K562 (cell line): ENCODE data around the gene CELA1. TPM values are rescaled to one million over a fixed set of nuclear protein-coding genes. Genes with fewer than 3 reads are reported as not detected.

Experiments
- CHD7 ChIP-seq: fragments of 200-600 bp; sonication (generic); IDR thresholded peaks from one replicate; pipeline ENCODE4 v1.6.1; 2012; ENCODE audit warnings: mild to moderate bottlenecking, low read depth, low read length, inconsistent platforms
- CREM ChIP-seq: IDR thresholded peaks from 2 replicates; pipeline ENCODE4 v1.6.1; 2014; ENCODE audit warnings: antibody characterized with exemption, low read depth
- FOXA1 ChIP-seq: fragments of 450-650 bp; IDR thresholded peaks from 2 replicates; pipeline ENCODE4 v1.6.1; 2016; ENCODE audit warnings: mild to moderate bottlenecking, borderline replicate concordance
- FOXP1 ChIP-seq: sonication (generic); formaldehyde crosslinking; IDR thresholded peaks from 2 replicates; pipeline ENCODE4 v1.8.0; 2022; ENCODE audit warnings: mild to moderate bottlenecking, missing genetic modification reagents
- MECOM ChIP-seq: fragments of 250-450 bp; sonication (Bioruptor Pico); IDR thresholded peaks from 2 replicates; pipeline ENCODE4 v1.8.0; 2022; ENCODE audit warnings: inconsistent platforms
- NR0B1 ChIP-seq: fragments of 450-650 bp; IDR thresholded peaks from one replicate; pipeline ENCODE4 v1.6.1; 2018; ENCODE audit warnings: mild to moderate bottlenecking, moderate library complexity; ENCODE audit not compliant: partially characterized antibody
- RBM39 ChIP-seq: fragments of 200-400 bp; formaldehyde crosslinking; optimal IDR thresholded peaks from 2 replicates; pipeline ENCODE3; 2018; ENCODE audit warnings: low read depth, low read length
- RFX7 ChIP-seq: fragments of 250-450 bp; sonication (Bioruptor Pico); IDR thresholded peaks from 2 replicates; pipeline ENCODE4 v1.5.1; 2021; ENCODE audit warnings: mild to moderate bottlenecking
- SAFB2 ChIP-seq: fragments of 200-400 bp; formaldehyde crosslinking; IDR thresholded peaks from 2 replicates; pipeline ENCODE4 v1.6.1; 2018; ENCODE audit warnings: borderline replicate concordance, low read length, low read depth, moderate library complexity; ENCODE audit not compliant: severe bottlenecking
- TCF7 ChIP-seq: sonication (generic); IDR thresholded peaks from 2 replicates; pipeline ENCODE4 v1.6.1; 2016; ENCODE audit warnings: antibody characterized with exemption, borderline replicate concordance
- TGIF2 ChIP-seq: sonication (generic); formaldehyde crosslinking; IDR thresholded peaks from 2 replicates; pipeline ENCODE4 v1.8.1; 2022; ENCODE audit warnings: mild to moderate bottlenecking, missing genetic modification reagents, moderate library complexity
- ZNF398 ChIP-seq: fragments of 250-450 bp; sonication (Bioruptor Pico); IDR thresholded peaks from 2 replicates; pipeline ENCODE4 v1.8.0; 2021; ENCODE audit warnings: moderate library complexity, mild to moderate bottlenecking, inconsistent platforms
- ZNF717 ChIP-seq: fragments of 250-450 bp; sonication (Bioruptor Pico); IDR thresholded peaks from 2 replicates; pipeline ENCODE4 v1.5.0; 2021
- polyA plus RNA-seq, 8 experiments: library from polyadenylated mRNA; depleted of rRNA in 4 of 8; stranded (reverse) in 5 of 8; unstranded in 3 of 8; fragments of >200 nt; fragmentation: Nextera tagmentation in 2 of 8; fragmentation: Illumina TruSeq in 1 of 8; extraction: Ambion mirVana in 2 of 8; extraction: Trizol in 1 of 8; gene quantifications; 2 replicates each; pipeline versions ENCODE4 v1.2.1 to v1.2.3, GENCODE V29; 2011 to 2014; ENCODE audit warnings: inconsistent platforms in 1 of 8, missing spikeins in 1 of 8
- total RNA-seq, 7 experiments: library from RNA; depleted of rRNA in 6 of 7; stranded (reverse); fragments of >200 nt in 6 of 7; fragmentation: Illumina TruSeq in 2 of 7; extraction: Trizol in 2 of 7; gene quantifications; 2 replicates each; pipeline versions ENCODE4 v1.2.1 to v1.2.3, GENCODE V29; 2011 to 2021; ENCODE audit warnings: low replicate concordance in 1 of 7

Gene CELA1
- total and polyA plus RNA-seq, 9 of the 15 experiments (the other 6 are each of a cell fraction or from before 2014, with no cell fraction given), result 0.06 to 0.27 (median 0.22) TPM; not detected in 6

DNA sequence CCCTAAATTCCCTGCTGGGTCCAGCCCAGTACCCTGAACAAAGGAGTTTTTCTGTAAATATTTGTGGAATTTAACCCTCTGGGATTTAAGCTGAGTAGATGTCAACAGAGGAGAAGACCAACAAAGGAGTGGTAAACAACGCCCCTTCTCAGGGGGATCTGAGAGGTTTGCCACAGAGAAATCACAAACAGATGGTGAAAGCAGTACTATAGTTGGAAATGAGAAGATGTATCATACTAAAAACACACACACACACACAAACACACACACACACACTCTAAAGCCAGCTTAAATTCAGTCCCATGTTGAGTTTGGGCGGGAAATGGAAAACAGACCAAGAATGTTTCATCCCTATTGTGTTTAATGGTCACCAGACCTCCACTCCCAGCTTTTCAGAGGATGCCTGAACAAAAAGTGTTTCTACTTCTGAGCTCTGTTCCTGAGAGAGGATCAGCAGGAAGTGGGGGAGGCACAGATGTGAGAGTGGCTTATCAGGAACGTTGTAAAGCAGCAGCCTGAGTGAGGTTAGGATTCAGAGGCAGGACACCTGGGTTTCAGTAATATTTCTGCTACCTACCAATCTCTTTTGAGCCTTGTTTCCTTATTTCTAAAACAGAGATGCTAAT is 25.7 kb downstream of the CELA1 start (continued):
- TF ChIP-seq NR0B1 (no peak), FOXP1 (CRISPR knock-in tag) (no peak), MECOM (CRISPR knock-in tag) (no peak), RFX7 (no peak), FOXA1 (no peak), CHD7 (no peak), ZNF717 (CRISPR knock-in tag) (no peak), SAFB2 (no peak), CREM (peak; percentile 34; the same call in 1 of the 2 replicates), ZNF398 (CRISPR knock-in tag) (no peak), TGIF2 (CRISPR knock-in tag) (no peak), TCF7 (no peak), RBM39 (no peak)
